Osteocyte (in vitro differentiated cells): ENCODE measurements around the gene PRUNE1. TPM values are rescaled to one million over a fixed set of nuclear protein-coding genes. Genes with fewer than 3 reads are reported as not detected.

Experiments
- DNase-seq: peaks from one replicate; pipeline ENCODE4 v3.0.0; 2021; ENCODE audit warnings: mixed read lengths; ENCODE audit not compliant: unreplicated experiment; ENCODE audit errors: extremely low spot score
- H3K27ac Mint-ChIP-seq: one replicate; pipeline ENCODE4 v1.8.0; 2021; ENCODE audit warnings: mild to moderate bottlenecking, mixed read lengths; ENCODE audit not compliant: unreplicated experiment
- H3K27me3 Mint-ChIP-seq: one replicate; pipeline ENCODE4 v1.8.0; 2021; ENCODE audit warnings: mixed read lengths; ENCODE audit not compliant: unreplicated experiment
- H3K36me3 Mint-ChIP-seq: one replicate; pipeline ENCODE4 v1.8.0; 2021; ENCODE audit warnings: mixed read lengths; ENCODE audit not compliant: unreplicated experiment
- H3K4me1 Mint-ChIP-seq: one replicate; pipeline ENCODE4 v1.8.0; 2021; ENCODE audit warnings: mixed read lengths; ENCODE audit not compliant: unreplicated experiment
- H3K4me3 Mint-ChIP-seq: one replicate; pipeline ENCODE4 v1.8.0; 2021; ENCODE audit warnings: mild to moderate bottlenecking, moderate library complexity, mixed read lengths; ENCODE audit not compliant: unreplicated experiment
- H3K9me3 Mint-ChIP-seq: one replicate; pipeline ENCODE4 v1.8.0; 2021; ENCODE audit warnings: mixed read lengths; ENCODE audit not compliant: unreplicated experiment
- CTCF ChIP-seq: fragments of 200-600 bp; sonication (generic); IDR thresholded peaks from 2 replicates; pipeline ENCODE4 v1.5.0; 2021; ENCODE audit warnings: antibody characterized with exemption, mild to moderate bottlenecking, moderate library complexity
- total RNA-seq: library from RNA; stranded (reverse); gene quantifications from 2 replicates; pipeline ENCODE4 v1.2.1, GENCODE V29; 2021

The PRUNE1 gene
- total RNA-seq, 1 donor from 2014 or later, result 18.2 TPM

DNA sequence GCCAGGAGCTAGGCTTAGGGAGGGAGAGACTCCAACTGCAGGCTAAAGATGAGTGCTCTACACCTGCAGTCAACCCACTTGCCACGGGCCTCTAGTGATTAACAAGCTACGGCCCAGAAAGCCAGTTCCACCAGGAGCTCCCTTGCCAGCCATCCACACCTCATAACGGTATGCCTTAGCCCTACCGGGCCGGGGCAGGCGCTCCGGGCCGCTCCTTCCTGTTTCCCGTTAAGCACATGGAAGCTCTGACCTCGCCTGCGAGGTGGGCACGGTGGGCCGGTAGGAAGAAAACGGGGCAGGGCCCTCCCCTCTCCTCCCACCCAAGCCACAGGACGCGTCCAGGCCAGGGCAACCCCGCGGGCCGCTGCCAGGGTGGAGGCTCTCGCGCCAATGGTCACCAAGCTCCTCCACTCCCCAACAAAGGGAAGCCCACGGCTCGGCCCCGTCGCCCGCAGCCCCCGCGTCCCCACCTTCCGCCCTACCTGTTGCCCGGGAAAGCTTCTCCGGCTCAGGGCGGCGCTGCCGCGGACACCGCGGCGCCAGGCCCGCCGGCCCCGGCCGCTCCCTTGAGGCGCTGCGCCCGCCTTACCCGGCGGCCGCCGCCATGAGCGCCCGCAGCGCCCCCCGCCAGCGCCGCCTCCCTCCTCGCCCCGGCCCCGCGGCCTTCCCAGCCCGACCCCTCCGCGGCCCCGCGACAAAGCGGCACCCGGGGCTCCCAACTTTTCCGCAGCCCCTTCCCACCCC lies 34.2 kb upstream of the PRUNE1 start:
- Mint-ChIP-seq H3K4me1 (peaks cover 53% of the 10 kb centered on the region), H3K36me3 (no peaks in the 10 kb centered on the region), H3K27me3 (no peaks in the 10 kb centered on the region), H3K27ac (peak overlapping the region; percentile 89), H3K9me3 (no peaks in the 10 kb centered on the region), H3K4me3 (peak overlapping the region; percentile 83)
- no peak for DNase-seq
- no peak for TF ChIP-seq CTCF

DNA sequence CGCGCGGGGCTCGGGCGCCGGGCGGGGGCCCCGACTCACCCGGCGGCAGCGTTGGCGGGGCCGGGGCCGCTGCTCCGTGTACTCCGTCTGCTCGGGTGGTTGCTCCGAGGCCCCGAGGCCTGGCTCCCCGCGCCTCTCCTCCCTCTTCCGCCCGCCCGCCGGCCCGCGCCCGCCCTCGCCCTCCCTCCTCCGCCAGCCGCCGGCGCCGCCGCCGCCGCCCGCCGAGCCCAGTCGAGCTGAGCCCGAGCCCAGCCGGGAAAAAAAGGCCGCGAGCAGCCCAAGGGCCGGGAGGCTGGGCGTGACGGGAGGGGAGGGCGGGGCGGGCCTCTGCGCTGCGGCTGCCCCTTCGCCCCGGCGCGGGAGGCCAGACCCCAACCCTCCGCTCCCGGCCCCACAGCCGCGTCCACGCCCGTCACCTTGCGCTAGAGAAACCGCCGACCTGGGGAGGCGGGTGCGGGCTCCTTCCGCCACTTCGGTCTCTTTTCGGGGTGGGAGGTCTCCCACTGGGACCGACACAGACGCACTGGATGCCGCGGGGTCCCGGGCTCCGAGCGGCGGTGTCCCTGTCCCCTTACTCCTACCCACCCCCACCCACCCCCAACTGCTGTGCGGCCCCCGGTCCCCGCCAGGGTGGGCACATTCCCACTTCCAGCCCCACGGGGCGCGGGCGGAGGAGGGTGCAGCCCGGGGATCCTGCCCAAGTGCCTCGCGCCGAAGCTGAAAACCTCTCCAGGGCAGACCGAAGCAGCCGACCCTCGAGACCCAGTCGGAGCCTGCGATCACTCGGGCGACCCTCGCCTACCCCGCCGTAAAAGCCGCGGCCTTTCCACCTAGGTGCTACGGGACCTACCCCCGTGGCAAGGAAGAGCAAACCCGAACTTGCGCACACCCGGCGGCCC lies 33.4 kb upstream of the PRUNE1 start, which contains the start of gene CERS2:
TSS of gene CERS2 (minus strand) at position 256 of the 899 bp plus-strand sequence. CDS start 5,745 bp downstream, outside the sequence.
- peak; percentile 94 for DNase-seq
- H3K27ac Mint-ChIP-seq, result peak within 1 kb of the TSS; percentile 89
- H3K4me3 Mint-ChIP-seq, result peak within 1 kb of the TSS; percentile 83
- no peaks in the 10 kb centered on the region for H3K27me3 Mint-ChIP-seq
- peaks cover 58% of the 10 kb centered on the region for H3K4me1 Mint-ChIP-seq
- no peaks in the 10 kb centered on the region for H3K9me3 Mint-ChIP-seq
- no peak for TF ChIP-seq CTCF
- H3K36me3 Mint-ChIP-seq, result no peaks in the 10 kb centered on the region

GRCh38 chr1:150976401-150976821 lies 31.8 kb upstream of the PRUNE1 start:
- DNase-seq, result no peak
- no peak for TF ChIP-seq CTCF
- no peaks in the 10 kb centered on the region for H3K27me3 Mint-ChIP-seq
- peak overlapping the region; percentile 12 for H3K4me3 Mint-ChIP-seq
- H3K36me3 Mint-ChIP-seq, result no peaks in the 10 kb centered on the region
- H3K9me3 Mint-ChIP-seq, result no peaks in the 10 kb centered on the region
- H3K27ac Mint-ChIP-seq, result peak overlapping the region; percentile 96
- H3K4me1 Mint-ChIP-seq, result peaks cover 48% of the 10 kb centered on the region

DNA sequence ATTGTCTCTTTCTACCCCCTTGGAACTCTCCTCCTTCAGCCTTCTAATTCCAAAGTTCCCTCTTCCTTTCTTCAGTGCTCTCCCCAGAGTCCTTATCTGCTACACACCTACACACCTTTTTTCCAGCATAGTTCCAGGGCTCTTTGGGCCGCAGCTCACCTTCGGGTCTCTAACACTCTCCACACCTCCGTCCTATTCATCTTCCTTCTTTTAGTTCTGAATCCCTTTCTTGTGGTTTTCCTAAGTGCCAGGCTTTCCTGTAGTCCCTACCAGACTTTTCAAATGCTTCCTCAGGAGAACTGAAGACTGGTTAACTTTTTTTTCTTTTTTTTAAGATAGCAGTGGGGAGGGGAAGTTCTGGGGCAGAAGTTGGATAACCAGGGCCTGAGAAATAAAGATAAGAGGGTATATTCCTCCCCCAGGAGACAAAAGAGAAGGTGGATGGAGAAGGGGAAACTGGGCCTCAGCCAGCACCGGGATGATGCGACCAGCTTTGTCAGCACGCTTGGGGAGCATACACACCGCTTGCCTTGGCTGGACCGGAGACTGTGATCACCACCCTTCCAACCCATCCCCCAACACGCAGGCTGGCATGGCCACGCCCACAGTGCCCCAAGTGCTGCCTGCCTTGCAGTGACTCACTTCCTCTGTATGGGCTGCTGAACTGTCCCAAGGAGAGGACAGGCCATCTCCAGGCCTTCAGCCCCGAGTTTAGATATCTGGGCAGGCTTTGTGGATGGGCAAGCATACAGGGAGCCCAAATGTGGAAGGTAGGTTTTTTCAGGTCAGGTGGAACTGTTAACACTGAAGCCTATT lies 31.2 kb upstream of the PRUNE1 start:
- DNase-seq, result peak; percentile 90
- H3K27ac Mint-ChIP-seq, result peak overlapping the region; percentile 96
- H3K4me3 Mint-ChIP-seq, result peak overlapping the region; percentile 51
- no peaks in the 10 kb centered on the region for H3K27me3 Mint-ChIP-seq
- no peak for TF ChIP-seq CTCF
- no peaks in the 10 kb centered on the region for H3K9me3 Mint-ChIP-seq
- H3K36me3 Mint-ChIP-seq, result no peaks in the 10 kb centered on the region
- H3K4me1 Mint-ChIP-seq, result peaks cover 46% of the 10 kb centered on the region
